K562 (cell line): ENCODE data around the gene RPS6KL1. TPM values are rescaled to one million over a fixed set of nuclear protein-coding genes. Genes with fewer than 3 reads are reported as not detected.

Experiments
- ATAC-seq: fragments of 200-7000 bp; cut with Tn5 transposase; 3 replicates; pipeline ENCODE4 v1.9.1; 2020; ENCODE audit warnings: moderate library complexity
- BruUV-seq: library from RNA; stranded (reverse); fragments of 400-500 nt; replicated peaks from 2 replicates; lab custom pipeline; 2021; lab: Mats Ljungman, UMichigan
- CTCF ChIA-PET: fragments of 300-600 bp; formaldehyde crosslinking; extraction: SDS; loops from one replicate; lab custom pipeline; 2021; ENCODE audit warnings: low intra/inter-chr PET ratio; lab: Yijun Ruan, JAX
- POLR2A ChIA-PET: fragments of 300-600, 350-650 bp; sonication (Branson Sonifier 250); formaldehyde crosslinking; extraction: SDS; loops from one replicate; lab custom pipeline; 2021; ENCODE audit warnings: antibody characterized with exemption, inconsistent platforms; lab: Yijun Ruan, JAX
- DNase-seq, 4 experiments: peaks; one replicate each; pipeline versions ENCODE4 v3.0.0 to v3.0.0-alpha.2; 2011 to 2018; ENCODE audit warnings: low spot score in 3 of 4, mixed read lengths in 3 of 4; ENCODE audit errors: extremely low read depth in 1 of 4
- FAIRE-seq: peaks from 2 replicates; lab custom pipeline; 2011; peaks lifted over from hg19 to GRCh38; lab: Jason Lieb, UNC
- H2AFZ ChIP-seq: 2 replicates; pipeline ENCODE4 v1.6.0; 2011; ENCODE audit warnings: low read depth, low read length, control low read depth, inconsistent platforms
- H3K27ac ChIP-seq: fragments of 200-600 bp; 3 replicates; pipeline ENCODE4 v1.8.0; 2011; ENCODE audit warnings: low read depth, mild to moderate bottlenecking, control low read depth, inconsistent platforms, low read length, moderate library complexity, mixed read lengths; ENCODE audit errors: extremely low read depth
- H3K27me3 ChIP-seq, 2 experiments: fragments of 300-600 bp in 1 of 2; 2 replicates in 1 of 2; 3 replicates in 1 of 2; pipeline versions ENCODE4 v1.6.0 to v1.8.0; 2011; ENCODE audit warnings: inconsistent platforms in 2 of 2, low read length in 2 of 2, mild to moderate bottlenecking in 1 of 2, mixed read lengths in 1 of 2, moderate library complexity in 1 of 2; ENCODE audit not compliant: control insufficient read depth in 2 of 2, insufficient read depth in 2 of 2
- H3K36me3 ChIP-seq: fragments of 300-600 bp; 3 replicates; pipeline ENCODE4 v1.8.0; 2011; ENCODE audit warnings: mild to moderate bottlenecking, low read length, inconsistent platforms; ENCODE audit not compliant: control insufficient read depth, insufficient read depth
- H3K4me1 ChIP-seq, 2 experiments: fragments of 200-600 bp in 1 of 2; replicated peaks in 1 of 2; 2 replicates in 1 of 2; 3 replicates in 1 of 2; pipeline versions ENCODE4 v1.5.1 to v1.8.0; 2011; ENCODE audit warnings: inconsistent platforms in 2 of 2, low read length in 2 of 2, mild to moderate bottlenecking in 1 of 2, mixed read lengths in 1 of 2, moderate library complexity in 1 of 2; ENCODE audit not compliant: control insufficient read depth in 2 of 2, insufficient read depth in 2 of 2
- H3K4me2 ChIP-seq: 2 replicates; pipeline ENCODE4 v1.6.1; 2011; ENCODE audit warnings: low read length, control low read depth, inconsistent platforms, mixed read lengths; ENCODE audit not compliant: insufficient read depth
- H3K4me3 ChIP-seq: fragments of 200-600 bp; sonication (generic), shearing (Covaris generic); 2 replicates; pipeline ENCODE4 v1.5.1; 2016; ENCODE audit warnings: control low read depth, inconsistent platforms
- H3K79me2 ChIP-seq: fragments of 200-600 bp; 3 replicates; pipeline ENCODE4 v1.8.0; 2011; ENCODE audit warnings: low read length, inconsistent platforms; ENCODE audit not compliant: control insufficient read depth, insufficient read depth
- H3K9ac ChIP-seq, 2 experiments: 2 replicates each; pipeline versions ENCODE4 v1.6.0 to v1.6.1; 2011; ENCODE audit warnings: low read depth in 2 of 2, low read length in 2 of 2, control low read depth in 1 of 2, inconsistent platforms in 1 of 2, mild to moderate bottlenecking in 1 of 2, mixed read lengths in 1 of 2; ENCODE audit not compliant: insufficient read depth in 1 of 2
- H3K9me1 ChIP-seq: one replicate; pipeline ENCODE4 v1.6.0; 2011; ENCODE audit warnings: inconsistent platforms, mild to moderate bottlenecking, low read length, moderate library complexity; ENCODE audit not compliant: control insufficient read depth, insufficient read depth
- H3K9me3 ChIP-seq: replicated peaks from 2 replicates; pipeline ENCODE4 v1.5.1; 2011; ENCODE audit warnings: low read depth, low read length, inconsistent platforms; ENCODE audit not compliant: control insufficient read depth, insufficient read depth
- H4K20me1 ChIP-seq: replicated peaks from 2 replicates; pipeline ENCODE4 v1.6.1; 2011; ENCODE audit warnings: low read length, inconsistent platforms, mixed read lengths; ENCODE audit not compliant: control insufficient read depth, insufficient read depth
- ATF3 ChIP-seq, 2 experiments: fragments of 450-650 bp in 1 of 2; sonication (generic) in 1 of 2; formaldehyde crosslinking in 1 of 2; IDR thresholded peaks in 1 of 2; conservative IDR thresholded peaks in 1 of 2; 2 replicates each; pipeline versions ENCODE4 v1.6.1 to v1.8.1; 2016 to 2023; ENCODE audit warnings: mild to moderate bottlenecking in 2 of 2, moderate library complexity in 2 of 2, inconsistent platforms in 1 of 2, missing genetic modification reagents in 1 of 2
- BCOR ChIP-seq: fragments of 450-650 bp; IDR thresholded peaks from 2 replicates; pipeline ENCODE4 v1.6.1; 2016
- NCOA6 ChIP-seq: fragments of 450-650 bp; IDR thresholded peaks from 2 replicates; pipeline ENCODE4 v1.6.1; 2017; ENCODE audit warnings: mild to moderate bottlenecking
- NFIC ChIP-seq: fragments of 450-650 bp; IDR thresholded peaks from 2 replicates; pipeline ENCODE4 v1.6.1; 2017; ENCODE audit warnings: mild to moderate bottlenecking, inconsistent platforms
- RBM25 ChIP-seq: fragments of 200-400 bp; formaldehyde crosslinking; IDR thresholded peaks from 2 replicates; pipeline ENCODE4 v1.6.1; 2018; ENCODE audit warnings: low read length, low read depth, moderate library complexity; ENCODE audit not compliant: severe bottlenecking
- ZFP36 ChIP-seq: fragments of 150-350 bp; IDR thresholded peaks from 2 replicates; pipeline ENCODE4 v1.6.1; 2018; ENCODE audit warnings: low read length, low read depth; ENCODE audit not compliant: partially characterized antibody
- ZNF583 ChIP-seq: fragments of 250-450 bp; sonication (Bioruptor Pico); IDR thresholded peaks from 2 replicates; pipeline ENCODE4 v1.4.0; 2020
- WGBS: fragments of 100-300 bp; shearing (Covaris generic); methylation state at CpG from one replicate; pipeline ENCODE4 v1.1.6; 2016; ENCODE audit warnings: low coverage, mixed read lengths; ENCODE audit not compliant: insufficient coverage; ENCODE audit errors: missing lambda C conversion rate; 5-methylcytosine and 5-hydroxymethylcytosine counted together
- in situ Hi-C: fragments of 300-500 bp; cut with MboI; formaldehyde crosslinking; loops from 4 replicates; pipeline ENCODE4 v1.15.0; 2018; ENCODE audit warnings: inconsistent platforms, mixed read lengths
- intact Hi-C: fragments of 100-400 bp; cut with micrococcal nuclease; formaldehyde crosslinking; loops from 2 replicates; pipeline ENCODE4 v1.14.2; 2022
- polyA plus RNA-seq, 8 experiments: library from polyadenylated mRNA; depleted of rRNA in 4 of 8; stranded (reverse) in 5 of 8; unstranded in 3 of 8; fragments of >200 nt; fragmentation: Nextera tagmentation in 2 of 8; fragmentation: Illumina TruSeq in 1 of 8; extraction: Ambion mirVana in 2 of 8; extraction: Trizol in 1 of 8; gene quantifications; 2 replicates each; pipeline versions ENCODE4 v1.2.1 to v1.2.3, GENCODE V29; 2011 to 2014; ENCODE audit warnings: inconsistent platforms in 1 of 8, missing spikeins in 1 of 8
- total RNA-seq, 7 experiments: library from RNA; depleted of rRNA in 6 of 7; stranded (reverse); fragments of >200 nt in 6 of 7; fragmentation: Illumina TruSeq in 2 of 7; extraction: Trizol in 2 of 7; gene quantifications; 2 replicates each; pipeline versions ENCODE4 v1.2.1 to v1.2.3, GENCODE V29; 2011 to 2021; ENCODE audit warnings: low replicate concordance in 1 of 7

The RPS6KL1 gene
- total and polyA plus RNA-seq, 9 of the 15 experiments (the other 6 are each of a cell fraction or from before 2014, with no cell fraction given), result 0.91 to 15.5 (median 8.1) TPM

- no peaks in the 10 kb centered on the region for H3K9me1 ChIP-seq
- no peak overlapping the region for H3K9ac ChIP-seq
- no TSS peak for BruUV-seq
- no peak overlapping the region for H3K27ac ChIP-seq
- no peaks in the 10 kb centered on the region for H3K27me3 ChIP-seq
- TF ChIP-seq ZFP36, result peak; percentile 42
- peak; percentile 27; the same call in 1 of the 2 replicates for TF ChIP-seq ATF3 (IDR thresholded peaks at IDR 0.05)
- TF ChIP-seq ATF3 (CRISPR knock-in tag; conservative IDR thresholded peaks at IDR 0.05), result no peak
- TF ChIP-seq BCOR, result peak; percentile 59; the same call in 1 of the 2 replicates
- no peak for TF ChIP-seq NCOA6
- TF ChIP-seq NFIC, result 0 out of 2 replicates have a peak, but pooled peaks have one; percentile 10
- no peak for TF ChIP-seq ZNF583 (CRISPR knock-in tag)
- peak; percentile 33 for TF ChIP-seq RBM25
- TF ChIP-seq, all 486 proteins: peak for 5
- Histone ChIP-seq H3K36me3 (no peaks in the 10 kb centered on the region), H3K4me2 (no peak overlapping the region), H2AFZ (no peak overlapping the region), H3K4me3 (no peak overlapping the region), H3K79me2 (no peaks in the 10 kb centered on the region), H4K20me1 (no peaks in the 10 kb centered on the region), H3K9me3 (no peaks in the 10 kb centered on the region), H3K4me1 (peaks cover 8 to 9% of the 10 kb centered on the region in 2 experiments; a peak in 3 of 5 replicates)
- in situ Hi-C loops (no loop called here), intact Hi-C loops (no loop called here)
- CTCF ChIA-PET, result no interaction called here
- WGBS, result 49% methylated on average over 4 of the region's 5 CpGs
- POLR2A ChIA-PET, result interaction anchor here (1.1 to 2.6 kb wide), 3 partner anchors 10 to 104 kb away, joined by 3 to 8 read pairs (median 3); partner anchors contain the start of genes PGF and ZC2HC1C
- no peak for ATAC-seq
- no peak for FAIRE-seq
- no peak for DNase-seq
Observed at GRCh38 chr14:74965486-74966153, 42.6 kb upstream of the RPS6KL1 start.
